Measurements from ENCODE around the gene KLF12.

Gene KLF12

GRCh38 chr13:74132776-74133656, 1.2 kb downstream of the KLF12 start:
- no peak overlapping the region for H2AFZ ChIP-seq (ENCODE audit: insufficient read depth, low read length, poor library complexity)
- peak overlapping the region; percentile 61 for H3K4me3 ChIP-seq (ENCODE audit: low read depth, low read length)
- H3K14ac ChIP-seq (ENCODE audit: low read length): no peak overlapping the region
- no peaks in the 10 kb centered on the region for H3K36me3 ChIP-seq (ENCODE audit: control insufficient read depth in 1 of 2, insufficient read depth in 2 of 2, low read length in 2 of 2)
- H3K4me2 ChIP-seq (ENCODE audit: low read length): peak overlapping the region; percentile 92
- H4K91ac ChIP-seq (ENCODE audit: low read depth, low read length): no peak overlapping the region
- H3K27ac ChIP-seq (ENCODE audit: low read depth, low read length): no peak overlapping the region
- H2BK5ac ChIP-seq (ENCODE audit: low read depth, low read length, poor library complexity): no peak overlapping the region
- no peak overlapping the region for H3K18ac ChIP-seq (ENCODE audit: low read length)
- peaks cover 19% of the 10 kb centered on the region for H3K79me1 ChIP-seq (ENCODE audit: low read length)
- no peak for DNase-seq
- H3K79me2 ChIP-seq (ENCODE audit: control insufficient read depth, insufficient read depth, low read length, poor library complexity): peaks cover 7% of the 10 kb centered on the region
- WGBS (ENCODE audit: extremely low coverage, insufficient coverage, insufficient read length): no CpG with 5 or more reads among the region's 34 CpGs
- no peak overlapping the region for H3K4ac ChIP-seq (ENCODE audit: low read depth, low read length)
- H2BK12ac ChIP-seq (ENCODE audit: low read length): no peak overlapping the region
- no peak overlapping the region for H4K12ac ChIP-seq (ENCODE audit: low read depth, low read length)
- no peak overlapping the region for H4K8ac ChIP-seq (ENCODE audit: low read depth, low read length)
- no peak overlapping the region for H2BK120ac ChIP-seq (ENCODE audit: insufficient read depth, low read length, poor library complexity)
- H3K9ac ChIP-seq (ENCODE audit: low read length): no peak overlapping the region
- no peaks in the 10 kb centered on the region for H3K27me3 ChIP-seq (ENCODE audit: insufficient read depth, low read length)
- H3K4me1 ChIP-seq (ENCODE audit: control insufficient read depth in 1 of 2, insufficient read depth in 2 of 2, low read length in 2 of 2): peaks cover 0 to 9% of the 10 kb centered on the region in 2 experiments
- H3K23ac ChIP-seq (ENCODE audit: low read length): no peak overlapping the region
- no peaks in the 10 kb centered on the region for H3K9me3 ChIP-seq (ENCODE audit: insufficient read depth, low read depth, low read length)
- no peak overlapping the region for H2AK5ac ChIP-seq (ENCODE audit: low read length)

GRCh38 chr13:74132152-74132775, 1.9 kb downstream of the KLF12 start:
- H3K4me2 ChIP-seq (ENCODE audit: low read length): peak overlapping the region; percentile 92
- no peak overlapping the region for H3K18ac ChIP-seq (ENCODE audit: low read length)
- H3K36me3 ChIP-seq (ENCODE audit: control insufficient read depth in 1 of 2, insufficient read depth in 2 of 2, low read length in 2 of 2): no peaks in the 10 kb centered on the region
- no peaks in the 10 kb centered on the region for H3K27me3 ChIP-seq (ENCODE audit: insufficient read depth, low read length)
- H3K4ac ChIP-seq (ENCODE audit: low read depth, low read length): no peak overlapping the region
- no peak overlapping the region for H2AFZ ChIP-seq (ENCODE audit: insufficient read depth, low read length, poor library complexity)
- no peak overlapping the region for H2AK5ac ChIP-seq (ENCODE audit: low read length)
- H2BK5ac ChIP-seq (ENCODE audit: low read depth, low read length, poor library complexity): no peak overlapping the region
- H3K4me3 ChIP-seq (ENCODE audit: low read depth, low read length): no peak overlapping the region
- H3K23ac ChIP-seq (ENCODE audit: low read length): no peak overlapping the region
- peaks cover 19% of the 10 kb centered on the region for H3K79me1 ChIP-seq (ENCODE audit: low read length)
- H2BK12ac ChIP-seq (ENCODE audit: low read length): no peak overlapping the region
- H2BK120ac ChIP-seq (ENCODE audit: insufficient read depth, low read length, poor library complexity): no peak overlapping the region
- no peak for DNase-seq
- no peak overlapping the region for H4K8ac ChIP-seq (ENCODE audit: low read depth, low read length)
- H4K12ac ChIP-seq (ENCODE audit: low read depth, low read length): no peak overlapping the region
- no peak overlapping the region for H3K27ac ChIP-seq (ENCODE audit: low read depth, low read length)
- H3K9ac ChIP-seq (ENCODE audit: low read length): no peak overlapping the region
- no peak overlapping the region for H3K14ac ChIP-seq (ENCODE audit: low read length)
- peaks cover 0 to 9% of the 10 kb centered on the region in 2 experiments for H3K4me1 ChIP-seq (ENCODE audit: control insufficient read depth in 1 of 2, insufficient read depth in 2 of 2, low read length in 2 of 2)
- WGBS (ENCODE audit: extremely low coverage, insufficient coverage, insufficient read length): no CpG with 5 or more reads among the region's 17 CpGs
- H3K9me3 ChIP-seq (ENCODE audit: insufficient read depth, low read depth, low read length): no peaks in the 10 kb centered on the region
- peaks cover 7% of the 10 kb centered on the region for H3K79me2 ChIP-seq (ENCODE audit: control insufficient read depth, insufficient read depth, low read length, poor library complexity)
- no peak overlapping the region for H4K91ac ChIP-seq (ENCODE audit: low read depth, low read length)

- no CpG with 5 or more reads among the region's 3 CpGs for WGBS (ENCODE audit: extremely low coverage, insufficient coverage, insufficient read length)
These were observed 3.0 kb downstream of the KLF12 start for GRCh38 chr13:74131227-74131626.

GRCh38 chr13:74129500-74130191, 4.6 kb downstream of the KLF12 start:
- Histone ChIP-seq H2BK5ac (ENCODE audit: low read depth, low read length, poor library complexity) (no peak overlapping the region), H3K18ac (ENCODE audit: low read length) (no peak overlapping the region)
- no CpG with 5 or more reads among the region's 5 CpGs for WGBS (ENCODE audit: extremely low coverage, insufficient coverage, insufficient read length)

More at GRCh38 chr13:74131227-74131626, 3.0 kb downstream of the KLF12 start:
- Histone ChIP-seq H3K4me3 (ENCODE audit: low read depth, low read length) (no peak overlapping the region), H2BK5ac (ENCODE audit: low read depth, low read length, poor library complexity) (no peak overlapping the region), H3K23ac (ENCODE audit: low read length) (no peak overlapping the region), H2BK12ac (ENCODE audit: low read length) (no peak overlapping the region), H2AK5ac (ENCODE audit: low read length) (no peak overlapping the region), H3K79me1 (ENCODE audit: low read length) (peaks cover 18% of the 10 kb centered on the region), H2AFZ (ENCODE audit: insufficient read depth, low read length, poor library complexity) (no peak overlapping the region), H3K14ac (ENCODE audit: low read length) (no peak overlapping the region), H3K9me3 (ENCODE audit: insufficient read depth, low read depth, low read length) (no peaks in the 10 kb centered on the region), H2BK120ac (ENCODE audit: insufficient read depth, low read length, poor library complexity) (no peak overlapping the region), H3K18ac (ENCODE audit: low read length) (no peak overlapping the region), H3K79me2 (ENCODE audit: control insufficient read depth, insufficient read depth, low read length, poor library complexity) (peaks cover 7% of the 10 kb centered on the region), H3K4me1 (ENCODE audit: control insufficient read depth in 1 of 2, insufficient read depth in 2 of 2, low read length in 2 of 2) (peaks cover 0 to 6% of the 10 kb centered on the region in 2 experiments), H3K4ac (ENCODE audit: low read depth, low read length) (no peak overlapping the region), H3K27ac (ENCODE audit: low read depth, low read length) (no peak overlapping the region), H3K9ac (ENCODE audit: low read length) (no peak overlapping the region), H4K91ac (ENCODE audit: low read depth, low read length) (no peak overlapping the region), H3K4me2 (ENCODE audit: low read length) (no peak overlapping the region), H4K12ac (ENCODE audit: low read depth, low read length) (no peak overlapping the region), H4K8ac (ENCODE audit: low read depth, low read length) (no peak overlapping the region), H3K27me3 (ENCODE audit: insufficient read depth, low read length) (no peaks in the 10 kb centered on the region), H3K36me3 (ENCODE audit: control insufficient read depth in 1 of 2, insufficient read depth in 2 of 2, low read length in 2 of 2) (no peaks in the 10 kb centered on the region)
- no peak for DNase-seq

More at GRCh38 chr13:74129500-74130191, 4.6 kb downstream of the KLF12 start:
- no peak overlapping the region for H3K4ac ChIP-seq (ENCODE audit: low read depth, low read length)
- no peak overlapping the region for H3K9ac ChIP-seq (ENCODE audit: low read length)
- H2BK12ac ChIP-seq (ENCODE audit: low read length): no peak overlapping the region
- no peak overlapping the region for H4K91ac ChIP-seq (ENCODE audit: low read depth, low read length)
- no peak overlapping the region for H2AFZ ChIP-seq (ENCODE audit: insufficient read depth, low read length, poor library complexity)
- H3K4me1 ChIP-seq (ENCODE audit: control insufficient read depth in 1 of 2, insufficient read depth in 2 of 2, low read length in 2 of 2): peaks cover 0 to 5% of the 10 kb centered on the region in 2 experiments
- H3K4me2 ChIP-seq (ENCODE audit: low read length): no peak overlapping the region
- H3K79me1 ChIP-seq (ENCODE audit: low read length): peaks cover 6% of the 10 kb centered on the region
- DNase-seq: no peak
- no peaks in the 10 kb centered on the region for H3K9me3 ChIP-seq (ENCODE audit: insufficient read depth, low read depth, low read length)
- H3K4me3 ChIP-seq (ENCODE audit: low read depth, low read length): no peak overlapping the region
- no peak overlapping the region for H3K14ac ChIP-seq (ENCODE audit: low read length)
- no peak overlapping the region for H2AK5ac ChIP-seq (ENCODE audit: low read length)
- H2BK120ac ChIP-seq (ENCODE audit: insufficient read depth, low read length, poor library complexity): no peak overlapping the region
- no peak overlapping the region for H4K12ac ChIP-seq (ENCODE audit: low read depth, low read length)
- no peaks in the 10 kb centered on the region for H3K36me3 ChIP-seq (ENCODE audit: control insufficient read depth in 1 of 2, insufficient read depth in 2 of 2, low read length in 2 of 2)
- H4K8ac ChIP-seq (ENCODE audit: low read depth, low read length): no peak overlapping the region
- no peaks in the 10 kb centered on the region for H3K27me3 ChIP-seq (ENCODE audit: insufficient read depth, low read length)
- no peak overlapping the region for H3K27ac ChIP-seq (ENCODE audit: low read depth, low read length)
- peaks cover 3% of the 10 kb centered on the region for H3K79me2 ChIP-seq (ENCODE audit: control insufficient read depth, insufficient read depth, low read length, poor library complexity)
- H3K23ac ChIP-seq (ENCODE audit: low read length): no peak overlapping the region

All from trophoblast cell (in vitro differentiated cells and primary cell).